ENCODE measurements around the gene HSD17B1. TPM values are rescaled to one million over a fixed set of nuclear protein-coding genes. Genes with fewer than 3 reads are reported as not detected.

The HSD17B1 gene
- total RNA-seq, 1 donor, result 3.5 TPM

DNA sequence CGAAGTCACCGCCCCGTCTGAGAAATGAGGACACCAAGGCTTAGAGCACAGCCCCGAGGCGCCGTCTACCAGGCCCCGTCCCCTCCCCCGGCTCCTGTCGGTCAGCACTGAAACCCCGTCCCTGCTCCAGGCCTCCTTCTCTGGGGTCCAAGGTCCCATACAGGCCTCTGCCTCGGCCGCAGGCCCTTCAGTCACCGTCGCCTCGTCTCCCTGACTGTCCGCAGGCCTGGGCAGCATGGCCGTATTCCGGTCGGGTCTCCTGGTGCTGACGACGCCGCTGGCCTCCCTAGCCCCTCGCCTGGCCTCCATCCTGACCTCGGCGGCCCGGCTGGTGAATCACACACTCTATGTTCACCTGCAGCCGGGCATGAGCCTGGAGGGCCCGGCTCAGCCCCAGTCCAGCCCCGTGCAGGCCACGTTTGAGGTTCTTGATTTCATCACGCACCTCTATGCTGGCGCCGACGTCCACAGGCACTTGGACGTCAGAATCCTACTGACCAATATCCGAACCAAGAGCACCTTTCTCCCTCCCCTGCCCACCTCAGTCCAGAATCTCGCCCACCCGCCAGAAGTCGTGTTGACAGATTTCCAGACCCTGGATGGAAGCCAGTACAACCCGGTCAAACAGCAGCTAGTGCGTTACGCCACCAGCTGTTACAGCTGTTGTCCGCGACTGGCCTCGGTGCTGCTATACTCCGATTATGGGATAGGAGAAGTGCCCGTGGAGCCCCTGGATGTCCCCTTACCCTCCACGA is 9.8 kb downstream of the HSD17B1 start:
- TF ChIP-seq, protein P1, sequence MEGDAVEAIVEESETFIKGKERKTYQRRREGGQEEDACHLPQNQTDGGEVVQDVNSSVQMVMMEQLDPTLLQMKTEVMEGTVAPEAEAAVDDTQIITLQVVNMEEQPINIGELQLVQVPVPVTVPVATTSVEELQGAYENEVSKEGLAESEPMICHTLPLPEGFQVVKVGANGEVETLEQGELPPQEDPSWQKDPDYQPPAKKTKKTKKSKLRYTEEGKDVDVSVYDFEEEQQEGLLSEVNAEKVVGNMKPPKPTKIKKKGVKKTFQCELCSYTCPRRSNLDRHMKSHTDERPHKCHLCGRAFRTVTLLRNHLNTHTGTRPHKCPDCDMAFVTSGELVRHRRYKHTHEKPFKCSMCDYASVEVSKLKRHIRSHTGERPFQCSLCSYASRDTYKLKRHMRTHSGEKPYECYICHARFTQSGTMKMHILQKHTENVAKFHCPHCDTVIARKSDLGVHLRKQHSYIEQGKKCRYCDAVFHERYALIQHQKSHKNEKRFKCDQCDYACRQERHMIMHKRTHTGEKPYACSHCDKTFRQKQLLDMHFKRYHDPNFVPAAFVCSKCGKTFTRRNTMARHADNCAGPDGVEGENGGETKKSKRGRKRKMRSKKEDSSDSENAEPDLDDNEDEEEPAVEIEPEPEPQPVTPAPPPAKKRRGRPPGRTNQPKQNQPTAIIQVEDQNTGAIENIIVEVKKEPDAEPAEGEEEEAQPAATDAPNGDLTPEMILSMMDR (IDR thresholded peaks at IDR 0.05; ENCODE audit: insufficient read depth, low read depth, low read length), result no peak
- peak overlapping the region; percentile 92 for H3K4me3 ChIP-seq (ENCODE audit: low read depth, low read length)
- DNase-seq (ENCODE audit: low read depth), result peak; percentile 55

DNA sequence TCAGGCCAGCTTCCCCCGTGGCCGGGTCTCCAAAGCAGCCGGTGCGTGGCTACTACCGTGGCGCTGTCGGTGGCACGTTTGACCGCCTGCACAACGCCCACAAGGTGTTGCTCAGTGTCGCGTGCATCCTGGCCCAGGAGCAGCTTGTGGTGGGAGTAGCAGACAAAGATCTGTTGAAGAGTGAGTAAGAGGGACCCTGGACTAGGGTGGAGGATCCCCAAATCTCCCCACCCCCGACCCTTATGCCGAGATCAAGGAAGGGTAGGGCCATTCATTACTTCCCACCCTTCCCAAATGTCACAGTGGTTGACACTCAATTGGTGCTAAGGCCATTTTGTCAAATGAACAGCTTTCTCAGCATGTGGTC is 10.4 kb downstream of the HSD17B1 start:
- peak overlapping the region; percentile 92 for H3K4me3 ChIP-seq (ENCODE audit: low read depth, low read length)
- TF ChIP-seq, protein P1 (IDR thresholded peaks at IDR 0.05; ENCODE audit: insufficient read depth, low read depth, low read length), result no peak
- no peak for DNase-seq (ENCODE audit: low read depth)

DNA sequence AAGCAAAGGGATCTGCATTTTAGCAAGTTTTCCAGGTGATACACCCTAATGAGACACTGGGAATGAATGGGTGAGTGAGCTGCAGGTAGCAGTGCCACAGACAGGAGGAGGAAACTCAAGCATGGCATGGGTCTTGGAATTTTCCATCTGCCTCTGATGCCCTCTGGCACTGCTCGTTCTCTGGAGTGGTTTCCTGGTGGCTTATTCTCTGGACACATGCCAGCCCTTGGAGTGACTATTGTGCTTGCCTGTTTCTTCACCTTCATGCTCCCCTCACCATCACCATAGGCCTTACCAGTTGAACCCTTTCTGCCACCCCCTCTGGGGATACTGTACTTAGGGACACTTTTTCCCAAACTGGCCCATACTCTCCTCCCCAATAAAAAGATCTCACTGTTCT is 10.8 kb downstream of the HSD17B1 start:
- peak overlapping the region; percentile 92 for H3K4me3 ChIP-seq (ENCODE audit: low read depth, low read length)
- no peak for DNase-seq (ENCODE audit: low read depth)
- TF ChIP-seq, protein P1 (IDR thresholded peaks at IDR 0.05; ENCODE audit: insufficient read depth, low read depth, low read length), result no peak

DNA sequence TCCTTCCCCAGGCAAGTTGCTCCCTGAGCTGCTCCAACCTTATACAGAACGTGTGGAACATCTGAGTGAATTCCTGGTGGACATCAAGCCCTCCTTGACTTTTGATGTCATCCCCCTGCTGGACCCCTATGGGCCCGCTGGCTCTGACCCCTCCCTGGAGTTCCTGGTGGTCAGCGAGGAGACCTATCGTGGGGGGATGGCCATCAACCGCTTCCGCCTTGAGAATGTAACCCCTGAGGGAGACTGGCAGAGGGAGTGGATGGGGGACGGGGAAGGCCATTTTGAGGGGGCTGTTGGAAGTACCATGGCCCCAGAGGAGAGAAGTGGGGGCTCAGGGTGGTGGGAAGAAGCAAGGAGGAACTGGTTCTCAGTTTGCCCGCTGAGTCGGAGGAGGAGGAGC is 11.2 kb downstream of the HSD17B1 start:
- TF ChIP-seq, protein P1 (IDR thresholded peaks at IDR 0.05; ENCODE audit: insufficient read depth, low read depth, low read length), result no peak
- no peak for DNase-seq (ENCODE audit: low read depth)
- no peak overlapping the region for H3K4me3 ChIP-seq (ENCODE audit: low read depth, low read length)

DNA sequence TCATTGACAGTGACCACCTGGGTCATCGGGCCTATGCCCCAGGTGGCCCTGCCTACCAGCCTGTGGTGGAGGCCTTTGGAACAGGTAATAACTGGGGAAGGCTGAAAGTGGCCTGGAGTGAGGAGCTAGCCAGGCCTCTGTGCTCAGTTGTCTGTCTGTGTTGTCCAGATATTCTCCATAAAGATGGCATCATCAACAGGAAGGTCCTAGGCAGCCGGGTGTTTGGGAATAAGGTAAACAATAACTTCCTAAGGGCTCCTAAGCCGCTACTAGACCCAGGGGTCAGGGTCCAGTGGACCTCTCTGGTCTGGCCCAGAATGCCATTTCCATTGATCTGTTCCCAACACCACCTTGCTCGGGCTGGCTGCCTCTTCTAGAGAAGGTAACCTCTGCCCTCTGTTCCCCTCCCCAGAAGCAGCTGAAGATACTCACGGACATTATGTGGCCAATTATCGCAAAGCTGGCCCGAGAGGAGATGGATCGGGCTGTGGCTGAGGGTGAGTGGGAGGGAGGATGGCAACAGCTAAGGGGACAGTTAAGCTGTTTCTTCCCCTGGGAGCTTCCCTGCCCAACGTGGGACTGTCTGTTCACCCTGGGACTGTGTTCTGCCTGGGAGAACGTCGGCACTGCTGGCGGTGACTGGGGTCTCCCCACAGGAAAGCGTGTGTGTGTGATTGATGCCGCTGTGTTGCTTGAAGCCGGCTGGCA is 12.2 kb downstream of the HSD17B1 start:
- TF ChIP-seq, protein P1 (IDR thresholded peaks at IDR 0.05; ENCODE audit: insufficient read depth, low read depth, low read length), result no peak
- DNase-seq (ENCODE audit: low read depth), result no peak
- H3K4me3 ChIP-seq (ENCODE audit: low read depth, low read length), result no peak overlapping the region

DNA sequence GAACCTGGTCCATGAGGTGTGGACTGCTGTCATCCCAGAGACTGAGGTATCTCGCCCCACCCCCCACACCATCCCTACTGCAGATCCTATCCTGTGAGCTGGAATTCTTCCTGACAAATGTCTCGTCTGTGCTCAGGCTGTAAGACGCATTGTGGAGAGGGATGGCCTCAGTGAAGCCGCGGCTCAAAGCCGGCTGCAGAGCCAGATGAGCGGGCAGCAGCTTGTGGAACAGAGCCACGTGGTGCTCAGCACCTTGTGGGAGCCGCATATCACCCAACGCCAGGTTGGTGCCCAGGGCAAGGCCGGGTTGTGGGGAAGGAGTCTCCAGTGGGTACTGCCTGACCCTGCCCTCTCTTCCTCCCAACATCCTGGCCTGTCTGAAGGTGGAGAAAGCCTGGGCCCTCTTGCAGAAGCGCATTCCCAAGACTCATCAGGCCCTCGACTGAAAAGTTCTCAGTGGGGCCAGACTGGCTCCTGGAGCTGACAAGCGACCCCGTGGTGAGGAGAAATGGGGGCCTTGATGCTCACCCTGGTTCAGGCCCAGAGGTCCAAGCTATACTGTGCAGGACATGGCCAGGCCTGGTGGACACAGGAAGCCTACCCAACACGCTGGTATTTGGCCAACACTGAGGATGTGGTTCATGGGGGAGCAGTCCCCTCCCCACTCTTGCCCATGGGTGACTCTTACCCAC is 12.9 kb downstream of the HSD17B1 start:
- DNase-seq (ENCODE audit: low read depth), result no peak
- TF ChIP-seq, protein P1 (IDR thresholded peaks at IDR 0.05; ENCODE audit: insufficient read depth, low read depth, low read length), result no peak
- H3K4me3 ChIP-seq (ENCODE audit: low read depth, low read length), result no peak overlapping the region
